ENCODE measurements around the gene FSIP1.
A peak's percentile ranks its signal among the peaks of the same experiment; 100 is the strongest.

The FSIP1 gene

GRCh38 chr15:39798382-39798781 lies 15.7 kb upstream of the FSIP1 start:
- Mint-ChIP-seq H3K4me3 (no peak overlapping the region), H3K4me1 (no peaks in the 10 kb centered on the region), H3K9me3 (no peaks in the 10 kb centered on the region), H3K27me3 (peaks cover 21% of the 10 kb centered on the region), H3K36me3 (no peaks in the 10 kb centered on the region), H3K27ac (no peak overlapping the region)

- Mint-ChIP-seq H3K27me3 (peaks cover 21% of the 10 kb centered on the region), H3K4me3 (no peak overlapping the region), H3K4me1 (no peaks in the 10 kb centered on the region), H3K36me3 (no peaks in the 10 kb centered on the region), H3K27ac (no peak overlapping the region), H3K9me3 (no peaks in the 10 kb centered on the region)
These were observed 14.8 kb upstream of the FSIP1 start for GRCh38 chr15:39797407-39797806.

- Mint-ChIP-seq H3K27ac (no peak overlapping the region), H3K4me1 (no peaks in the 10 kb centered on the region), H3K27me3 (peaks cover 21% of the 10 kb centered on the region), H3K9me3 (no peaks in the 10 kb centered on the region), H3K36me3 (no peaks in the 10 kb centered on the region), H3K4me3 (no peak overlapping the region)
These were observed 14.0 kb upstream of the FSIP1 start for GRCh38 chr15:39796601-39797000.

GRCh38 chr15:39795486-39795885 lies 12.8 kb upstream of the FSIP1 start:
- no peaks in the 10 kb centered on the region for H3K9me3 Mint-ChIP-seq
- H3K27me3 Mint-ChIP-seq: peaks cover 21% of the 10 kb centered on the region
- H3K4me1 Mint-ChIP-seq: no peaks in the 10 kb centered on the region
- no peak overlapping the region for H3K27ac Mint-ChIP-seq
- no peak overlapping the region for H3K4me3 Mint-ChIP-seq
- H3K36me3 Mint-ChIP-seq: no peaks in the 10 kb centered on the region

- no peaks in the 10 kb centered on the region for H3K4me1 Mint-ChIP-seq
- H3K27me3 Mint-ChIP-seq: peaks cover 21% of the 10 kb centered on the region
- no peak overlapping the region for H3K4me3 Mint-ChIP-seq
- H3K9me3 Mint-ChIP-seq: no peaks in the 10 kb centered on the region
- no peak overlapping the region for H3K27ac Mint-ChIP-seq
- no peaks in the 10 kb centered on the region for H3K36me3 Mint-ChIP-seq
These were observed 12.3 kb upstream of the FSIP1 start for GRCh38 chr15:39794954-39795353.

- no peaks in the 10 kb centered on the region for H3K9me3 Mint-ChIP-seq
- peaks cover 17% of the 10 kb centered on the region for H3K27me3 Mint-ChIP-seq
- H3K36me3 Mint-ChIP-seq: no peaks in the 10 kb centered on the region
- H3K4me1 Mint-ChIP-seq: no peaks in the 10 kb centered on the region
- no peak overlapping the region for H3K27ac Mint-ChIP-seq
- H3K4me3 Mint-ChIP-seq: no peak overlapping the region
These were observed 11.3 kb upstream of the FSIP1 start for GRCh38 chr15:39793923-39794322.

GRCh38 chr15:39792844-39793335 lies 10.2 kb upstream of the FSIP1 start:
- Mint-ChIP-seq H3K27ac (no peak overlapping the region), H3K27me3 (peaks cover 15% of the 10 kb centered on the region), H3K36me3 (no peaks in the 10 kb centered on the region), H3K4me3 (no peak overlapping the region), H3K4me1 (peaks cover 5% of the 10 kb centered on the region), H3K9me3 (no peaks in the 10 kb centered on the region)

GRCh38 chr15:39792025-39792843 lies 9.6 kb upstream of the FSIP1 start:
- Mint-ChIP-seq H3K9me3 (no peaks in the 10 kb centered on the region), H3K27ac (no peak overlapping the region), H3K36me3 (no peaks in the 10 kb centered on the region), H3K4me1 (peaks cover 8% of the 10 kb centered on the region), H3K4me3 (no peak overlapping the region), H3K27me3 (peaks cover 13% of the 10 kb centered on the region)

- H3K27ac Mint-ChIP-seq: peak overlapping the region; percentile 17
- H3K4me3 Mint-ChIP-seq: no peak overlapping the region
These were observed 7.1 kb upstream of the FSIP1 start for GRCh38 chr15:39789736-39790135.

GRCh38 chr15:39788800-39789565 lies 6.3 kb upstream of the FSIP1 start:
- no peaks in the 10 kb centered on the region for H3K9me3 Mint-ChIP-seq
- no peak overlapping the region for H3K4me3 Mint-ChIP-seq
- H3K4me1 Mint-ChIP-seq: peaks cover 35% of the 10 kb centered on the region
- H3K36me3 Mint-ChIP-seq: no peaks in the 10 kb centered on the region
- peak overlapping the region; percentile 30 for H3K27ac Mint-ChIP-seq
- no peaks in the 10 kb centered on the region for H3K27me3 Mint-ChIP-seq

More at GRCh38 chr15:39789736-39790135, 7.1 kb upstream of the FSIP1 start:
- H3K27me3 Mint-ChIP-seq: peaks cover 2% of the 10 kb centered on the region
- H3K9me3 Mint-ChIP-seq: no peaks in the 10 kb centered on the region
- peaks cover 28% of the 10 kb centered on the region for H3K4me1 Mint-ChIP-seq
- no peaks in the 10 kb centered on the region for H3K36me3 Mint-ChIP-seq

- Mint-ChIP-seq H3K9me3 (no peaks in the 10 kb centered on the region), H3K36me3 (no peaks in the 10 kb centered on the region), H3K4me1 (peaks cover 44% of the 10 kb centered on the region), H3K27me3 (no peaks in the 10 kb centered on the region), H3K27ac (peak overlapping the region; percentile 62), H3K4me3 (no peak overlapping the region)
These were observed 5.5 kb upstream of the FSIP1 start for GRCh38 chr15:39788108-39788507.

- Mint-ChIP-seq H3K27me3 (no peaks in the 10 kb centered on the region), H3K4me3 (peak overlapping the region; percentile 23), H3K36me3 (no peaks in the 10 kb centered on the region), H3K9me3 (no peaks in the 10 kb centered on the region), H3K27ac (no peak overlapping the region), H3K4me1 (peaks cover 46% of the 10 kb centered on the region)
These were observed 4.8 kb upstream of the FSIP1 start for GRCh38 chr15:39787479-39787878.

- Mint-ChIP-seq H3K36me3 (no peaks in the 10 kb centered on the region), H3K9me3 (no peaks in the 10 kb centered on the region), H3K4me1 (peaks cover 54% of the 10 kb centered on the region), H3K27ac (peak overlapping the region; percentile 36), H3K4me3 (no peak overlapping the region), H3K27me3 (no peaks in the 10 kb centered on the region)
These were observed 3.9 kb upstream of the FSIP1 start for GRCh38 chr15:39786447-39787056.

GRCh38 chr15:39785841-39786240 lies 3.2 kb upstream of the FSIP1 start:
- H3K27ac Mint-ChIP-seq: peak overlapping the region; percentile 36
- H3K27me3 Mint-ChIP-seq: no peaks in the 10 kb centered on the region
- peak overlapping the region; percentile 27 for H3K4me3 Mint-ChIP-seq
- peaks cover 61% of the 10 kb centered on the region for H3K4me1 Mint-ChIP-seq
- H3K9me3 Mint-ChIP-seq: no peaks in the 10 kb centered on the region
- no peaks in the 10 kb centered on the region for H3K36me3 Mint-ChIP-seq

- no peaks in the 10 kb centered on the region for H3K27me3 Mint-ChIP-seq
- no peaks in the 10 kb centered on the region for H3K36me3 Mint-ChIP-seq
- H3K4me1 Mint-ChIP-seq: peaks cover 63% of the 10 kb centered on the region
- no peaks in the 10 kb centered on the region for H3K9me3 Mint-ChIP-seq
- H3K4me3 Mint-ChIP-seq: peak overlapping the region; percentile 59
- H3K27ac Mint-ChIP-seq: peak overlapping the region; percentile 38
These were observed 2.5 kb upstream of the FSIP1 start for GRCh38 chr15:39785139-39785538.

GRCh38 chr15:39784638-39785037 lies 2.0 kb upstream of the FSIP1 start:
- H3K4me1 Mint-ChIP-seq: peaks cover 63% of the 10 kb centered on the region
- no peaks in the 10 kb centered on the region for H3K9me3 Mint-ChIP-seq
- peak overlapping the region; percentile 38 for H3K27ac Mint-ChIP-seq
- H3K36me3 Mint-ChIP-seq: no peaks in the 10 kb centered on the region
- H3K4me3 Mint-ChIP-seq: peak overlapping the region; percentile 59
- H3K27me3 Mint-ChIP-seq: no peaks in the 10 kb centered on the region

Data from activated naive CD4-positive, alpha-beta T cell treated with anti-CD3 and anti-CD28 coated beads, Interleukin-2, amount 50 U/mL, for 24 hours (primary cell).